Measurements from ENCODE around the gene CASP8. TPM values are rescaled to one million over a fixed set of nuclear protein-coding genes. Genes with fewer than 3 reads are reported as not detected.

Gene CASP8
- total and polyA plus RNA-seq, 9 of the 15 experiments (the other 6 are each of a cell fraction or from before 2014, with no cell fraction given): 10.2 to 31.4 (median 19.4) TPM

- TF ChIP-seq, protein P1, sequence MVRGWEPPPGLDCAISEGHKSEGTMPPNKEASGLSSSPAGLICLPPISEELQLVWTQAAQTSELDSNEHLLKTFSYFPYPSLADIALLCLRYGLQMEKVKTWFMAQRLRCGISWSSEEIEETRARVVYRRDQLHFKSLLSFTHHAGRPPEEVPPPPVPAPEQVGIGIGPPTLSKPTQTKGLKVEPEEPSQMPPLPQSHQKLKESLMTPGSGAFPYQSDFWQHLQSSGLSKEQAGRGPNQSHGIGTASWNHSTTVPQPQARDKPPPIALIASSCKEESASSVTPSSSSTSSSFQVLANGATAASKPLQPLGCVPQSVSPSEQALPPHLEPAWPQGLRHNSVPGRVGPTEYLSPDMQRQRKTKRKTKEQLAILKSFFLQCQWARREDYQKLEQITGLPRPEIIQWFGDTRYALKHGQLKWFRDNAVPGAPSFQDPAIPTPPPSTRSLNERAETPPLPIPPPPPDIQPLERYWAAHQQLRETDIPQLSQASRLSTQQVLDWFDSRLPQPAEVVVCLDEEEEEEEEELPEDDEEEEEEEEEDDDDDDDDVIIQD (CRISPR knock-in tag; IDR thresholded peaks at IDR 0.05): no peak
- TF ChIP-seq ZNF384 (IDR thresholded peaks at IDR 0.05; ENCODE audit: low read depth, low read length) (no peak), ZNF280A (IDR thresholded peaks at IDR 0.05; ENCODE audit: low read depth, partially characterized antibody) (no peak), ZNF584 (CRISPR knock-in tag; IDR thresholded peaks at IDR 0.05; ENCODE audit: low read depth) (no peak), MIER1 (IDR thresholded peaks at IDR 0.05; ENCODE audit: low read depth) (no peak), BCL6 (CRISPR knock-in tag; IDR thresholded peaks at IDR 0.05) (no peak), SNRNP70 (optimal IDR thresholded peaks at IDR 0.05; ENCODE audit: low read depth, low read length) (no peak), ZNF212 (CRISPR knock-in tag; IDR thresholded peaks at IDR 0.05) (no peak), CREM (IDR thresholded peaks at IDR 0.05; ENCODE audit: low read depth) (peak; percentile 40; the same call in 1 of the 2 replicates), ZNF830 (CRISPR knock-in tag; IDR thresholded peaks at IDR 0.05) (no peak), E2F4 (CRISPR knock-in tag; IDR thresholded peaks at IDR 0.05; ENCODE audit: low read depth) (no peak), NFATC3 (IDR thresholded peaks at IDR 0.05) (no peak), MCM7 (IDR thresholded peaks at IDR 0.05) (no peak), HMG20B (CRISPR knock-in tag; IDR thresholded peaks at IDR 0.05) (no peak), MED1 (CRISPR knock-in tag; IDR thresholded peaks at IDR 0.05; ENCODE audit: borderline replicate concordance) (no peak), USF2 (CRISPR knock-in tag; IDR thresholded peaks at IDR 0.05) (no peak)
- TF ChIP-seq, protein P2, sequence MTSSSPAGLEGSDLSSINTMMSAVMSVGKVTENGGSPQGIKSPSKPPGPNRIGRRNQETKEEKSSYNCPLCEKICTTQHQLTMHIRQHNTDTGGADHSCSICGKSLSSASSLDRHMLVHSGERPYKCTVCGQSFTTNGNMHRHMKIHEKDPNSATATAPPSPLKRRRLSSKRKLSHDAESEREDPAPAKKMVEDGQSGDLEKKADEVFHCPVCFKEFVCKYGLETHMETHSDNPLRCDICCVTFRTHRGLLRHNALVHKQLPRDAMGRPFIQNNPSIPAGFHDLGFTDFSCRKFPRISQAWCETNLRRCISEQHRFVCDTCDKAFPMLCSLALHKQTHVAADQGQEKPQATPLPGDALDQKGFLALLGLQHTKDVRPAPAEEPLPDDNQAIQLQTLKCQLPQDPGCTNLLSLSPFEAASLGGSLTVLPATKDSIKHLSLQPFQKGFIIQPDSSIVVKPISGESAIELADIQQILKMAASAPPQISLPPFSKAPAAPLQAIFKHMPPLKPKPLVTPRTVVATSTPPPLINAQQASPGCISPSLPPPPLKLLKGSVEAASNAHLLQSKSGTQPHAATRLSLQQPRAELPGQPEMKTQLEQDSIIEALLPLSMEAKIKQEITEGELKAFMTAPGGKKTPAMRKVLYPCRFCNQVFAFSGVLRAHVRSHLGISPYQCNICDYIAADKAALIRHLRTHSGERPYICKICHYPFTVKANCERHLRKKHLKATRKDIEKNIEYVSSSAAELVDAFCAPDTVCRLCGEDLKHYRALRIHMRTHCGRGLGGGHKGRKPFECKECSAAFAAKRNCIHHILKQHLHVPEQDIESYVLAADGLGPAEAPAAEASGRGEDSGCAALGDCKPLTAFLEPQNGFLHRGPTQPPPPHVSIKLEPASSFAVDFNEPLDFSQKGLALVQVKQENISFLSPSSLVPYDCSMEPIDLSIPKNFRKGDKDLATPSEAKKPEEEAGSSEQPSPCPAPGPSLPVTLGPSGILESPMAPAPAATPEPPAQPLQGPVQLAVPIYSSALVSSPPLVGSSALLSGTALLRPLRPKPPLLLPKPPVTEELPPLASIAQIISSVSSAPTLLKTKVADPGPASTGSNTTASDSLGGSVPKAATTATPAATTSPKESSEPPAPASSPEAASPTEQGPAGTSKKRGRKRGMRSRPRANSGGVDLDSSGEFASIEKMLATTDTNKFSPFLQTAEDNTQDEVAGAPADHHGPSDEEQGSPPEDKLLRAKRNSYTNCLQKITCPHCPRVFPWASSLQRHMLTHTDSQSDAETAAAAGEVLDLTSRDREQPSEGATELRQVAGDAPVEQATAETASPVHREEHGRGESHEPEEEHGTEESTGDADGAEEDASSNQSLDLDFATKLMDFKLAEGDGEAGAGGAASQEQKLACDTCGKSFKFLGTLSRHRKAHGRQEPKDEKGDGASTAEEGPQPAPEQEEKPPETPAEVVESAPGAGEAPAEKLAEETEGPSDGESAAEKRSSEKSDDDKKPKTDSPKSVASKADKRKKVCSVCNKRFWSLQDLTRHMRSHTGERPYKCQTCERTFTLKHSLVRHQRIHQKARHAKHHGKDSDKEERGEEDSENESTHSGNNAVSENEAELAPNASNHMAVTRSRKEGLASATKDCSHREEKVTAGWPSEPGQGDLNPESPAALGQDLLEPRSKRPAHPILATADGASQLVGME (CRISPR knock-in tag; IDR thresholded peaks at IDR 0.05): no peak
- TF ChIP-seq, protein P3, sequence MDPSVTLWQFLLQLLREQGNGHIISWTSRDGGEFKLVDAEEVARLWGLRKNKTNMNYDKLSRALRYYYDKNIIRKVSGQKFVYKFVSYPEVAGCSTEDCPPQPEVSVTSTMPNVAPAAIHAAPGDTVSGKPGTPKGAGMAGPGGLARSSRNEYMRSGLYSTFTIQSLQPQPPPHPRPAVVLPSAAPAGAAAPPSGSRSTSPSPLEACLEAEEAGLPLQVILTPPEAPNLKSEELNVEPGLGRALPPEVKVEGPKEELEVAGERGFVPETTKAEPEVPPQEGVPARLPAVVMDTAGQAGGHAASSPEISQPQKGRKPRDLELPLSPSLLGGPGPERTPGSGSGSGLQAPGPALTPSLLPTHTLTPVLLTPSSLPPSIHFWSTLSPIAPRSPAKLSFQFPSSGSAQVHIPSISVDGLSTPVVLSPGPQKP (CRISPR knock-in tag; IDR thresholded peaks at IDR 0.05): no peak
Observed at GRCh38 chr2:201220102-201220570, 40.2 kb upstream of the CASP8 start (continued).
